ENCODE results near the gene TMEM52.
A peak's percentile ranks its signal among the peaks of the same experiment; 100 is the strongest.

TMEM52 gene

DNA sequence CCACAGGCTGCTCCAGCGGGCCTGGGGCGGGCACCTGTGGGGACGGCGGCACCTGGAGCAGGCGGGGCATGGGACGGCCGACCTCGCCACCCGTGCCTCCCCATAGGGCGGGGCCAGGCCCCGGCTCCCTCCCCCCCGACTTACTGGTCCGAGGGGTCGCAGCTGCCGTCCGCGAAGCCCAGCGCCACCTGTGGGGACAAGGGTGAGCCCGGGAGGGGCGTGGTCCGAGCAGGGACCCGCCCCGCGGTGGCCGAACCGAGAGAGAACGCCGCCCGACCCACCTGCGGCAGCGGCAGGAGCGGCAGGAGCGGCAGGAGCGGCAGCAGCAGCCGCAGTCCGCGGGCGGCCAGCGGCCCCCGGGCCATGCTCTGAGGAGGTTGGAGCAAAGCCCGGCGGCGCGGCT is at the start of gene TMEM52:
TMEM52 (minus strand) TSS at position 379 of the 403 bp plus-strand sequence; CDS start at position 365, 14 bp downstream.
- no peak for DNase-seq

DNA sequence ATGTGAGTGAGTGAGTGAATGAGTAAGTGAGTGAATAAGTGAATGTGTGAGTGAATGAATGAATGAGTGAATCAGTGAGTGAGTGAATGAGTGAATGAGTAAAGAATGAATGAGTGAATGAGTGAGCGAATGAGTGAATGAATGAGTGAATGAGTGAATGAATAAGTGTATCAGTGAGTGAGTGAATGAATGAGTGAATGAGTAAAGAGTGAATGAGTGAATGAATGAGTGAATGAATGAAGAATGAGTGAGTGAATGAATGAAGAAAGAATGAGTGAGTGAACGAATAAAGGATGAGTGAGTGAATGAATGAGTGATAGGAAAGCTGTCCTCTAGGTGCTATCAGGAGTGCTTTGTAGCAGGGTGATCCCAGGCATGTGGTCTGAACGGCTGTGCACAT is 48.8 kb upstream of the TMEM52 start:
- DNase-seq: no peak

DNA sequence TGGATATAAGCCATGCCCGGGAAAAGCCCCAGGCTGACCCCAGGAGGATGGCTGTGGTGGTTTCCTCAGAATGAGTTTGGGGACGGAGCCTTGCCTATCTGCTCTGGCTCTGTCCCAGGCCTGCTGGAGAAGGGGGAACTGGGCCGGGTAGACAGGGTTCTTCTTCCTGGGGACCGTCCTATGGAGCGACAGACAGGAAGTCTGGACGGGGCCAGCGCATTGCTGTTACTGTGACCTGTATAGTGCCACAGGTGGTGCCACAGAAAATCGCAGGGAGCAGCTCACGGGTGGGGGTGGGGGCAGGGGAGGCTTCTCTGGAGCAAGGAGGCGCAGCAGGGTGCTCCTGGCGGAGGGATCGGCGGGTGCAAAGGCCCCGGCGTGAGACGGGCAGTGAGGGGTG is 48.1 kb upstream of the TMEM52 start:
- no peak for DNase-seq

DNA sequence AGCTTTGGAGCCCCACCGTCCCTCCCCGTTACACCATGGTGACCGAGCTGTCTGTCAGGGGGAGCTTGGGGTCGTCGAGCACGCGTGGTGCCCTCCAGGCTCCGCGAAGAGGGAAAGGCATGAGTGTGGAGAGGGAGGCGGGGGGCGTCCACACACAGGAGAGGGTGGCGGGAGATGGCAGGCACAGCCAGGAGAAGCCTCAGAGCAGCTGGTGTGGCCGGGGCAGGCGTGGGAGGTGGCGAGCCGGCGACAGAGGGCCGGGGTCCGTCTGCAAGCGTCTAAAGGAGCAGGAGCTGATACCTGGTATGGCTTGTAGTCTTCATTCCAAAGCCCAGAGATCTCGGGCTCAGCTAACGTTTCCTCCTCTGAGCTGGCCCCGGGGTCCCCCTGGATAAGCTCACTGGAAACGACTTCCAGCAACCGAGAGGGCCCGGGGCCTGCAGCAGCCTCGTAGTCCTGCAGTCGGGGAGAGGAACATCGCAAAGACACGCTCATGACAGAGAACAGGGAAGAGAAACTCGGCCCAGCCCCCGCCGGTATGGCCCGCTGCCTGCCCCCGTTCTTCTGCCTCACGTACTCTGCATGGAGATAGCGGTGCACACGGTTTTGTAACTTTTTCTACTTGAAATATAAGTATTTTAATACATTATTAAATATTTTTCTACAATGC is 47.1 kb upstream of the TMEM52 start:
- no peak for DNase-seq

DNA sequence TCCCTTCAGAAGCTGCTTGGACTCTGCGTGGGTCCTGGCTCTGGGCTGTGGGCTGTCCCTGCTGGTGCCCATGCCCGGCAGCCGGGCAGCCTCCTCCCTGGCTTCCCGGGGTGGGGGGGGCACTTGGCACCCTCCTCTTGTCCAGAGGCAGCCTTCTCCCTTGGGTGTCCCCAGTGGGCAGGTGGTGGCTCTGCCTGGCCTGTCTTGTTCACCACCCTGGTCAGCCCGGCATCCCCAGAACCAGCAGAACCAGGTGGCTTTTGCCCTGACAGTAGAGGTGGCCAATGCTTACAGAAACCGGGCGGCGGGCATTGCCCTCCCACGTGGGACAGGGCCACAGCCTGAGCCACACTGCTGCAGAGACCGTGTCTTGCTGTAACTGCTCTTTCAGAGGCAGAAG is 46.5 kb upstream of the TMEM52 start:
- DNase-seq: no peak

DNA sequence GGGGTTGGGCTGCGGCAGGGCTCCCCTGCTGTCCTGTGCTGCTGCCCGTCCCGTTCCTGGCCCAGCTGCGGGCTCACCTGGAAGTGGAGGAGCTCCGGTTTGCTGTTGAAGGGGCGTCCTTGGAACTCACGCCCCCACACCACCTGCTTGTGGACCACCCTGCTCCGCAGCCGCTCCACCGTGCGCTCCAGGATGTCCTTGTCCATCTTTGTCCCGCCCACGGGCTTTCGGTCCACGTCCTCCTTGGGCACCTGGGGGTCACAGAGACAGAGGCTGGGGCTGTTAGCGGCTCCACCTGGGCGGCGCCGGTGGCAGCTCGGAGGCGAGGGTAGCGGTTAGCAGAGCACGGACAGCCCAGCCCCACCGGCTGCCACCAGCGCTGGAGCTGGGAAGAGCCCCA is 45.7 kb upstream of the TMEM52 start:
- DNase-seq: no peak

DNA sequence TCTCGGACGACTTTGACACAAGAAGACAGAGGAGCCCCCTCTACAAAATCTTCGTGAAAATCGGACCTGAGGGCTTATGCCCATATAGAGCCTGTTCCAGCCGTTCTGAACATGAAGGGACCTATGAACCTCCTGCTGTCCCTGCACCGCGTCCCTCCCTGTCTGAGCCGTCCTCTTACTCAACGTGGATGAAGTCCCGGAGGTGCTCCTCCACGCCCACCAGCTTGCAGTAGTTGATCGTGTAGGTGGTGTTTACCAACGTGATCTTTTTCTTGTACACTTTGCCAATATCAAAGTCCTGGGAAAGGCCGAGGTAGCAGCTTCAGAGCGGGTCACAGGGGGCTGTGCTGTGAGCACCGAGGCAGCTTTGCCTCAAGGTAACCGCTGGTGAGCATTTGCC is 44.5 kb upstream of the TMEM52 start:
- no peak for DNase-seq

DNA sequence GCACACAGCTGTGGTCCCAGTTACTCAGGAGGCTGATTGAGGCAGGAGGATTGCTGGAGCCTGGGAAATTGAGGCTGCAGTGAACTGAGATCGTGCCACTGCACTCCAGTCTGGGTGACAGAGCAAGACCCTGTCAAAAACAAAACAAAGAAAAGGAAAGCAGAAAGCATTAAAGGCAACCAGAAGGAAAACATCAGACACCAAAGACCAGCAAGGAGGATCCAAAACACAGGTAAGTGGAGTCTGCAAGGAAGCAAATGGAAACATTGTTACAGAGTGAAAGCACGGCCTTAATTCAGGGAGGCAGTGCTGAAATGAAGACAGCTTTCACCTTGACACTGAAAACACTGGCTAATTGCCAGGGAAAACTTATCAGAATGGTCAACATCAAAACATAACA is 43.7 kb upstream of the TMEM52 start:
- DNase-seq: no peak

DNA sequence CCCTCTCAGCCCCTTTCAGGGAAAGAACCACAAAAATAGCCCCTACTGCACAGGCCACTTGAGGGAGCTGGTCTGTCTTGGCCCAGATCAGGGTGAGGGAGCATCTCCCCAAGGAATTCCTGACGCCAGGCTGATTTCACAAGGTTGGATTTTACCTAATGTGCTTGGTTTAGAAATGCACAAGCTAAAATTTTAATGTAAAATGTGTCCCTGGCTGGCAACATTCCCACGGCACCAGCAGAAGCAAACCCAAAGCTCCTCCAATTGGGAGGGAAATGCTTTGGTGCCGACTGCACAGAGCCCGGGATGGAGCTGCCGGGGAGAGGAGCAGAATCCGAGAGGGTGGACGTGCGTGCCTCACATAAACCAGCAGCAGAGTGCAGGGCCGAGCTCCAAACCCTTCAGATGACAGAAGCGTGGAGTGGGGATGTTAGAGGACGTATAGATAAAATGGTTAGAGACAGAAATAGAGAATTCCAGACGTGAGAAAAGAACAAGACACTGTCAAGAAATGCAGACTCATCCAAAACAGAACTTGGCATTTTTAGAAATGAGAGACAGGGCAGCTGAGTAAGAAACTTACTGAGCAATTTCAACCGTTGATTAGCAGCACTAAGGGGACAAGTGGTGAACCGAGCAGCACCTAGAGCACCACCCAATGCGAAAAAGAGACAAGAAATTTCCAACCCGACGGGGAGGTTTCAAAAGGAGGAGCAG is 41.6 kb upstream of the TMEM52 start:
- DNase-seq: no peak

DNA sequence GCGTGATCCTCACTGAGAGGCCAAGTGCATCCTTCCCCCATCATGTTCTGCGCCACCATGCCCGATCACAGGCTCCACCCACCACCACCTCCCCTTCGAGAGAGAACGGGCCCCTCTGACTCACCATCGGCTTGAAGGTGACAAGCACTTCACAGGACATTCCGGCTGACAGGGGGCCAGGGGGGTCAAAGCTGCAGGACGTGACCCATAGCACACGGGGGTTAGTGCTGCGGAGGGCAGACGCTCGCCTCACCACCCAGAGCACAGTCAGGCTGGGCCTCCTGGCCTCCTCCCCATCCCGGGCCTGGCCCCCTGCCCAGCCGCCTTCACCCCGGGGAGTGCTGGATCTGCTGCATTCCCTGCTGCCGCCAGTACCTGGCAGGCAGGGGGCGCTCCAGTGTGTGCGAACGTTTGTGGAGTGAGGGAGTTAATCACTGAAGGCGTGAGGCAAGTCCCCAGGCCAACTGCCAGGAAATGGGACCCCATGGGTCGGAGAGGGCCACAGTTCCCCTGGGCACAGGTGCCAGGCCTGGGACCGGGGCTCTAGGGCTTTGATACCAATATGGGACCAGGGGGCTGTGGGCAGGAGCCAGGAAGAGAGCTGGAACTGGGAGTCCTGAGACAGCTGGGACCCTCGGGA is 40.9 kb upstream of the TMEM52 start:
- DNase-seq: peak; percentile 71

DNA sequence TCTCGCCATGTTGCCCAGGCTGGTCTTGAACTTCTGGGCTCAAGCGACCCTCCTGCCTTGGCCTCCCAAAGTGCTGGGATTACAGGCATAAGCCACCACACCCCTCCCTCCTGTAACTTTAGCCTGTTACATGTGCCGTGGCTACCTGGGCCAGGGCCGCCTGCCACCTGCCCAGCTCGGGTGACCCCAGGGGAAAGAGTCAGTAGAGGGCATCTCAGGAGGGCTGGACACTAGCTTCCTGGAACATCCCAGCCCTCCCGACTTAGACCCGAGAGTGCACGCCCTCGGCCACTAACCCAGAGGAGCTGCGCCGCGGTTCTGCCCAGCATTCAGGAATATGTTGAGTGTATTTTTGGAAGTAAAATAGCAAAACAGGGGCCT is 40.4 kb upstream of the TMEM52 start:
- DNase-seq: no peak

DNA sequence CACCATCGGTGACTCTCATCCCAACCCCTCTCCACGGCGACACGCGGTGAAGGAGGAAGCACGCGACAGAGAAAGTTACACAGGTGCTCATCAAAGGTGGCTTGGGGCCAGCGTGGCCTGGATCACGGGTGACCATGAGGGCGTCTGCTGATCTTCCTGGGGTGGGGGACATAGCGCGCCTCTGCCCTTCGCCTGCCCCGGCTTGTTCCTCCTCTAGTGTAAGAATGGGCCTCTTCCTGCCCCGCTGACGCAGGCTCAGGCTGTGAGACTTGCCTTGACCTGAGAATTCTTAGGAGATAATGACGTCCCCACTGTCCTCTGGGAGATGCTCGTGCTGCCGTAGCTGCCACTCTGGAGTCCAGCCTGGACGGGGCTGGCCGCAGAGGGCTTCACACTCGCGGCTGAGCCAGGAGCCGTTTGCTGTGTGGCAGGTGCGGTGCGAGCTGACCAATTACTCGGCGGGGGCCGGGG is 39.0 kb upstream of the TMEM52 start:
- DNase-seq: no peak

DNA sequence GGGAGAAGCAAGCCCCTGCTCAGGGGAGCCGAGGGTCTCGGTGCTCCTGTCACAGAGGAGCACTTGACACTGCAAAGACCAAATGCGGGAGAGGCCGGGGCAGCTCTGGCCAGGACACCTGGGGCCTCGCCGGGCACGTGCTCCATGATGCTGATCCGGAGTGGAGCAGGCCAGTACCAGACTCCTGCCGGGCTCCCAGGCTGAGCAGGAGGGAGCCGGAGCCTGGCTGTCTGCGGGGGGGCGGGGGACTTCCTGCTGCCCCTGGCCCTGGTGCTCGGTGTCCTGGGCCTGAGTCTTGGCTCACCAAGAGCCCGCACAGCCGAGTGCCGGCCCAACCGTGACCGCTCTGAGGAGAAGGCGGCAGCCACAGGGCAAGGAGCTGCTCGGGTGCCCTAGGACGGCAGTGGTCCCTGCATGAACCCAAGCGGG is 38.5 kb upstream of the TMEM52 start:
- DNase-seq: no peak

DNA sequence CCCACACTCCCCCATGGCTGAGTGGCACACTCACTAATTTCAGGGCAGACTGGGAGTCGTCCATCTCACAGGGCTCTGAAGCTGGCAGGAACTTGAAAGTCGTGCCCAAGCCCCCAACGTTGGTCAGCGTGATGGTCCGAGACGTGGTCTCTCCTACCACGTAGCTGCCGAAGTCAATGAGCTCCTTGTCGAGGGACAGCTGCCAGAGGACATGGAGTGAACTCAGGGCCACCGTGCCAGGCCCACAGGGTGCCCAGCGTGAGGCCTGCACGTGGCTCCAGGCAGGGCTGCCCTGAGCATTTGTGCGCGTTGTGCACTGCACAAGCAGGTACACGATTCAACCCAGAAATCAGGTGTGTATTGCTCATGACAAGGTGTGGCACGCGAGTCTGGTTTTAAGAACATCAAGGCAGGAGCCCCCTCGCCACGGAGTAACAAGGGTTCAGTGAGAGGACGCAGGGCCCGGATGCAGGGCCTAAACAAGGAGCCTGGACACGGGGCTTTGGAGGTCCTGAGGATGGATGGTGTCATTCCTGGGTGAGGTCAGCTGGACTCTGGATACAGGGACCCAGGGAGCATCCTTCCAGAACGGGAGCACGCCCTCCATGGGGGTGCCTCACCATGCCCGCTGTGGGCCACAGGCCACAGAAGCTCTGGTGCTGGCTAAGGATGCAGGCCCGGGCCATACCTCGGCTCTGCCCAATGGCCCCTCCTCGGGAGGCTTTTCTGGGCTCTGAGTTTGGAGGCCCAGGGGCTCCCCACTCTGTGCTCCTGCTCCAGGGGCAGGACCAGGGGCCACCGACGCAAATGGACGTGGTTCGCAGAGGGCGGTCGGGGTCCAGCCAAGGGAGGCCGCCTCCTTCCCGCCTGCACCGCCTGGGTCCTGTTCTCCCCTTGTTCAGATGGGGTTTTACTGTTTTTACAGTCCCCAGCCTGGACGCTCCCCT is 37.8 kb upstream of the TMEM52 start:
- DNase-seq: no peak

DNA sequence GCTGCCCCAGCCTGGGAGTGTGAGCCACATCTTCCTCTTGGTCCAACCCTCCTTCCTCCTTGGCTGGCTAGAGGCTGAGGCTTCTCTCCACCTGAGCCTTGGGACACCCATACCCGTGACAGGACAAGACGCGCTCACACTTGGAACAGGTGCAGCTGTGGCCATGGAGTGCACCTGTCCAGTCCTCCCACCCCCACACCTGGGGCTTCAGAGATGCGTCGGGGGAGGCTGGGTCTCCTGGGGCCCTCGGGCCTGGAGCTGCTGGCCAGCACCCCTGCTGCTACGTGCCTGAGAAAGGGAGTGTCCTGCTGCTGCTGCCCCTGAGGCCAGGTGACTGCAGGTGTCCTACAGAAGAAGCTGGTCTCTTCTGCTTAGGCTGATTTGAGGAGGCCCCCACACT is 37.0 kb upstream of the TMEM52 start:
- no peak for DNase-seq

DNA sequence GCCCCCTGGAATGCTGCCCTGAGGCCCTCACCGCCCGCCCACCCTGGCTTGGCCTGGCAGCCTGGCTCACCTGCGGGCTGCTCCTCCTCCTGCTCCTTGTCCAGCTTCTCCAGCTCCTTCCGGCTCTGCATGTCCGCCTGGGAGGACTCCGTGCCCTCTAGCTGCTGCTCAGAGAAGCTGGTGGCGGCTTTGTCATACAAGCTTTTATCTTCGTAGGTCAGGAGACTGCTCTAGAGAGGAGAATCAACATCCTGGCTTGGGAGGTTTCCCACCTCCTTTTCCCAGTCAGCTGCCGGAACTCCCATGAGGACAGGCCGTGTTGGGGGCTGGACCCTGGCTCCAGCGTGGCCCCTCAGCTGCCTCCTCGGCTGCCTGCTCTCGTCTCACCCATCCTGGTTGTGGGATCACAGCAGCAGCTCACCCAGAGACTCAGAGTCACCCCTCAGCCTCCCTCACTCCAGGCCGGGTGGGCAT is 36.6 kb upstream of the TMEM52 start:
- no peak for DNase-seq

DNA sequence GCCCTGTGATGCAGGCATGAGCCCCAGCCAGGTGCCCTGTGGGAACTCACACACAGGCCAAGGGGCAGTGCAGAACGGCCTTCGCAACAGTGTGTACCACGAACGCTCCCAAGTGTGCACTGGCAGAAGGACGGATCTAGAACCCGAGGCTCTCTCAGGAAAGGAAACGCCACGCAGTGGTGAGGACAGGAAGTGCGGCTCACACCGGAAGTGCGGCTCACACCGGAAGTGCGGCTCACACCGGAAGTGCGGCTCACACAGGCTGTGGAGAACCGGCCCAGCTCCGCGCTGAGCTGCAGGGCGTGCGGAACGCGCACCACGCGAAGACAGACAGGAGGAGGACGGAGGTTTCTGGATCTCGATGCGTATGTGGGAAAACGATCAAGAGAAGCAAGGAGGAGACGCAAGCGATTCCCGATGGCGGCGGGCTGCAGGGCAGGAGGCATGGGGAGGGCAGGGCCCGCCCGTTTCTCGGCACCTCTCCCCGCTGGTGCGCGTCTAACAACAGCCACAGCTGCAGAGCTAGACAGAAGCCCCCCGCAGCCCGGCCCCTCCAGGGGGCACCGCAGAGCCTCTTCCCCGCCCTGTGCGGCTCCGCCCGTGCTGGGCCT is 35.9 kb upstream of the TMEM52 start:
- DNase-seq: no peak

DNA sequence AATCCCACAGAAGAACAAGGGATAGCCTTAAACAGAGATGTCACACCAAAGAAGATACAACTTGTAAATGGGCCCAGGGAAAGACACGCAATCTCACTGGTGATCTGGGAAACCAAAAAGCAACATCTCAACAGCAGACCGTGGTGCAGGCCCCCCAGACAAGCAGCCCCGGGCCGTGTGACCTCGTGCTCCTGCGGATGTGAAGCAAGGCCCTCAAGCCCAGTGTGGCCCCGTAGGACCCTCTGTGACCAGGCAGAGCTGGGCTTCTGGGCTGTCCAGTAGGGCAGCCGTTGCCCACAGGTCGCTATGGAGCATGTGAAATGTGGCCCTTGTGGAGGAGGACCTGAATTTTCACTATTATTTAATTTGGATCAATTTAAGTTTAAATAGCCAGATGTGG is 34.9 kb upstream of the TMEM52 start:
- no peak for DNase-seq

DNA sequence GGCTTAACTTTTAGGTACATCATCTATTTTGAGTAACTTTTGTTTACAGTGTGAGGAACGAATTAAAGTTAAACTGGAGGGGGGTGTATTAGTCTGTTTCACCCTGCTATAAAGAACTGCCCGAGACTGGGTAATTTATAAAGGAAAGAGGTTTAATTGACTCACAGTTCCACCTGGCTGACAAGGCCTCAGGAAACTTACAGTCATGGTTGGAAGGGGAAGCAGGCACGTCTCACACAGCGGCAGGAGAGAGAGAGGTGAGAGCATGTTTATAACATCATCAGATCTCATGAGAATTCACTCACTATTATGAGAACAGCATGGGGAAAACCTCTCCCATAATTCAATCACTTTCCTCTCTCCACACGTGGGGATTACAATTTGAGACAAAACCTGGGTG is 31.9 kb upstream of the TMEM52 start:
- no peak for DNase-seq

DNA sequence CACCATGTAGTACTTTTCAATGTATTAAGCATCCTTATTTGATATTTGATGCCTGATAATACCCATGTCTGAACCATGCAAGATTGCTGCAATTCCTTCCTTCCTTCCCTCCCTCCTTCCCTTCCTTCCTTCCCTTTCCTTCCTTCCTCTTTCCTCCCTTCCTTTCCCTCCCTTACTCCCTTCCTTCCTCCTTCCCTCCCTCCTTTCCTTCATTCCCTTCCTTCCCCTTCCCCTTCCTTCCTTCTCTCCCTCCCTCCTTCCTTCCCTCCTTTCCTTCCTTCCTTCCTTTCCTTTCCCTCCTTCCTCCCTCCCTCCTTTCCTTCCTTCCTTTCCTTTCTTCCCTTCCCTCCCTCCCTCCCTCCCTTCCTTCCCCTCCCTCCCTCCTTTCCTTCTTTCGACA is 29.7 kb upstream of the TMEM52 start:
- no peak for DNase-seq

DNA sequence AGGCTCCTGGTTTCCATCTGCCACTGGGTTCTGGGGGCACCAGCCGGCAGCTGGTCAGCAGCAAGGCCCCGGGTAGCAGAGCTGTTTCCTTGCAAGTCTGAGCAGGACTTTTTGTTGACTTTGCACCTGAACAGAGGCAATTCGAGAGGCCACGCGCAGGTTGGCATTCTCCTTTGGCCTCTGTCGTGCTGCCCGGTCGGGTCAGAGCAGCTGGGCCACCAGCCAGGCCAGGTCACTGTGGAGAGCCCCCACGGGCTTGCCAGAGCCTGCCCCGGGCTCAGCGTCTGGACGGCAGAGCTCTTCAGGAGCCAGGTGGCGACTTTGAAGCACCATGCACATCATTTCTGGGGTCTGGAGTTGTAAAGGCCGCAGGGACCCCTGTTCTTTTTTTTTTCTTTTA is 28.4 kb upstream of the TMEM52 start:
- no peak for DNase-seq

DNA sequence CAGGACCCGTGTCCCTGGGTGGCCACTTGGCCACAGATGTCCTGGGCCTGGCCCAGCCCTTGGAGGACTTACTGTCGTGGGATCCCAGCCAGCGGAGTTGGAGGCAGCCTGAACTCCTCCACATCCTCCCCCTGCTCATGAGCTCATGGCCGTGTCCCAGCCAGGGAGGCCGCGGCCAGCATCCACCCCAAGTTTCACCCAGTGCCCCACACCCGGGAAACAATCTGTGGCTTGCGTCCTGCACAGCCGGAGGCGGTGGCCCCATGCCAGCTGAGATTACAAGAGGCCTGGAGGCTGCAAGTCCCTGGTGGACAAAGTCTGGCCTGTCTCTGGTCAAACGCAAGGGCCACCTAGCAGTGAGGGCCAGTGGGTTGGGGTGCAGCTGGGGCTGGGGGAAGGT is 27.5 kb upstream of the TMEM52 start:
- no peak for DNase-seq
